ENCODE results near the gene WDR59. TPM values are rescaled to one million over a fixed set of nuclear protein-coding genes. Genes with fewer than 3 reads are reported as not detected.
"Not testable (repeated sequence)": the region's sequence is repeated elsewhere in the genome, so short reads cannot be mapped to it uniquely, and the experiment has no call there.

WDR59 gene
- total RNA-seq, 1 donor from 2014 or later, result 15.4 TPM

- DNase-seq (ENCODE audit: low read depth), result no peak
Observed at GRCh38 chr16:74982256-74982655, 2.7 kb downstream of the WDR59 start.

GRCh38 chr16:74975591-74975990 lies 9.3 kb downstream of the WDR59 start:
- DNase-seq (ENCODE audit: low read depth), result no peak

GRCh38 chr16:74973304-74973703 lies 11.6 kb downstream of the WDR59 start:
- DNase-seq (ENCODE audit: low read depth), result no peak

GRCh38 chr16:74954763-74955162 lies 30.2 kb downstream of the WDR59 start:
- no peak for DNase-seq (ENCODE audit: low read depth)

- DNase-seq (ENCODE audit: low read depth), result no peak
Observed at GRCh38 chr16:74951681-74952080, 33.2 kb downstream of the WDR59 start.

- DNase-seq (ENCODE audit: low read depth), result no peak
Observed at GRCh38 chr16:74951206-74951605, 33.7 kb downstream of the WDR59 start.

GRCh38 chr16:74950511-74950910 lies 34.4 kb downstream of the WDR59 start:
- DNase-seq (ENCODE audit: low read depth), result no peak

GRCh38 chr16:74949309-74949708 lies 35.6 kb downstream of the WDR59 start:
- no peak for DNase-seq (ENCODE audit: low read depth)

GRCh38 chr16:74944466-74944865 lies 40.5 kb downstream of the WDR59 start:
- DNase-seq (ENCODE audit: low read depth), result no peak

- DNase-seq (ENCODE audit: low read depth), result peak; percentile 65
Observed at GRCh38 chr16:74942977-74943918, 41.7 kb downstream of the WDR59 start.

- DNase-seq (ENCODE audit: low read depth), result no peak
Observed at GRCh38 chr16:74942566-74942965, 42.4 kb downstream of the WDR59 start.

GRCh38 chr16:74939688-74940087 lies 45.2 kb downstream of the WDR59 start:
- DNase-seq (ENCODE audit: low read depth), result no peak

GRCh38 chr16:74936902-74937560 lies 47.9 kb downstream of the WDR59 start:
- peak; percentile 70 for DNase-seq (ENCODE audit: low read depth)

GRCh38 chr16:74931445-74931844 lies 53.5 kb downstream of the WDR59 start:
- DNase-seq (ENCODE audit: low read depth), result no peak

- no peak for DNase-seq (ENCODE audit: low read depth)
Observed at GRCh38 chr16:74929636-74930035, 55.3 kb downstream of the WDR59 start.

GRCh38 chr16:74926805-74927204 lies 58.1 kb downstream of the WDR59 start:
- no peak for DNase-seq (ENCODE audit: low read depth)

GRCh38 chr16:74923766-74924460 lies 61.0 kb downstream of the WDR59 start:
- no peak for DNase-seq (ENCODE audit: low read depth)

- DNase-seq (ENCODE audit: low read depth), result no peak
Observed at GRCh38 chr16:74922150-74923138, 62.5 kb downstream of the WDR59 start.

- no peak for DNase-seq (ENCODE audit: low read depth)
Observed at GRCh38 chr16:74921051-74921450, 63.9 kb downstream of the WDR59 start.

- DNase-seq (ENCODE audit: low read depth), result no peak
Observed at GRCh38 chr16:74909665-74910064, 75.3 kb downstream of the WDR59 start.

GRCh38 chr16:74908759-74909158 lies 76.2 kb downstream of the WDR59 start:
- DNase-seq (ENCODE audit: low read depth), result not testable (repeated sequence)
